HG03571 (cell line): ENCODE measurements around the gene VCX3A.
"Not testable (repeated sequence)": the region's sequence is repeated elsewhere in the genome, so short reads cannot be mapped to it uniquely, and the experiment has no call there.

ENCODE experiments used
- ATAC-seq: cut with Tn5 transposase; IDR thresholded peaks from one replicate; pipeline ENCODE4 v1.9.1; 2021; ENCODE audit not compliant: unreplicated experiment

VCX3A gene

DNA sequence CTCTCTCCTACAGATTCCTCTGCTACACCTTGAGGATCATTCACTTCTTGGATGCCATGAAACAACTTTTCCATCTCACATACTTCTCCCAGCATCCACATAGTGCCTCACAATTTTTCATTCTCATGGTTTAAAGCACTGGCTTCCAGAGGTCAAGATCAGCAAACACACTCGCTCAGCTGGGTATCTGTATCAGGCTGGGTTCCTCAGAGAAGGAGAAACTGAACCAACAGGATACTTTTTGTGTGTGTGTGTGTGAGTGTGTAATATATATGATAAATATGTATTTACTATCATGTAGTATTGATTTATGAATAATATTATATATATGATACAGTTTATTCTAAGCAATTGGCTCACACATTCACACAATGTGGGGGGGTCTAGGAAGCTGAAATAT lies at the start of gene VCX3A:
VCX3A (minus strand) TSS at position 101 of the 400 bp plus-strand sequence. CDS start 621 bp downstream, outside the sequence.
- not testable (repeated sequence) for ATAC-seq

DNA sequence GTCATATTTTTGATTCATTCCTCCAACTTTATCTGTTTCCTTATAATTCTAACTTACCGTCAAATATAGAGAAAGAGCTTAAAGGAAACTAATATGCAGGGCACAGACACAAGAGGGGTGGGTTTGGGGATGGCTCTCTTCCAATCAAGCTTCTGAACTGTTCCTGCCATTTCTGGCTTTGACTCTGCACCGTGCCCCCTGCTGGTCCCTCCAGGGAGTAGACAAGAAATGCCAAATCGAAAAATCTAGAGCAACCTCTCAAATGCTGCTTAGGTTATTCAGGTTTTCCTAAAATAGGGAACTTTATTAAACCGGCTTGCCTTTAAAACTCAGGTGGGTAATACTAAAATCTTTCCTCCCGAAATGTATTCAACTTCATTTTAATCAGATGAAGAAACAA lies 39.8 kb upstream of the VCX3A start:
- ATAC-seq = no peak

DNA sequence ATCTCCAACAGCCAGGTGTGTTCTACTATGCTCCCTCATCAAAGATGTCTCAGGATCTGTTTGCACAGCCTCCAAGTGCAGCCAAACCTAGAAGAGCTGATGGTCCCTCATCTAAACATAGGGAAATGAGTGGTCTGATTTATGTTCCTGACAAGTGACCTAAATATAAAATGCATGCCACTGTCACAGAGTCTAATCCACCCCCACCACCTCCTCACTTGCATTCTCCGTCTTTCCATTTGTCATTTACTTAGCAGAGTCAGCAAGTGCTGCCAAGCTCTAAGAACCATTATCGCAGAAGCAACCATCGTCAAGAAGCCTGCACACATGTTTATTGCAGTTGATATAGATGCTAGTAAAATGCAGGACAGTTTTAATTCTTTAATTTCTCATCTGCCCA lies 33.1 kb upstream of the VCX3A start:
- no peak for ATAC-seq

DNA sequence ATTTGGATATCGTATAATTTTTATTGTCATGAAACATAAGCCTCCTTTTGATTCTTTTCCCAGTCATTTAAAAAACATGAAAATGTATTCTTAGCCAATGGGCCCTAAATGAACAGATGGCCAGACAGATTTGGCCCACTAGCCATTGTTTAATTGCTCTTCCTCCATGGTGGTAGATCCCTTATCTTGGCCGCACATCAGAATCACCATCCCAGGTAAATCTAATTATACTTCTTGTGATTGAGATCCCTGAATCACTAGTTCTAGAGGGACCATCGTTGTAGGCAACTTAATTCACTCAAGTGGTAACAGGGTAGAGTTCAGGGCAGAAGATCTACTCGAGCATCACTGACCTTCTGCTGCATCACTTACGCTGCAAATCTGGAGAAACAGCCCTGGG lies 24.1 kb upstream of the VCX3A start:
- no peak for ATAC-seq

DNA sequence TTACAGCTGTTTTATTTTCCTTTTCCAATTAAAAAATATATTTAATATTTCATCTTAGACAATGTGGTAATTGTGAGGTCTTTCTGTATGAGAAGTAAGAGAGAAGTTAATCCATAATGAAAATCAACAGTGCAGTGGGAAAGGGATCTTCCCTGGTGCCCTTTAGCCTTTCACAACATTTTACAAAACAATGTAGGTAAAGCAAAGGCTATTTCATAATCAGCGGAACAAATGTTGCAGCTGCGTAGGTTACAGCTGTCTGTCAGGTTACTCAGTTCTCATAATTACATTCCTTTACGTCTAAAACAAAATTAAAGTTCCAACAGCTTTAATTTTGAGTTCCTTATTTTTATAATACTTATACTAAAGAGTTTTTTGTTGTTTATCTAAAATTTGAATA lies 22.8 kb upstream of the VCX3A start:
- ATAC-seq = no peak

DNA sequence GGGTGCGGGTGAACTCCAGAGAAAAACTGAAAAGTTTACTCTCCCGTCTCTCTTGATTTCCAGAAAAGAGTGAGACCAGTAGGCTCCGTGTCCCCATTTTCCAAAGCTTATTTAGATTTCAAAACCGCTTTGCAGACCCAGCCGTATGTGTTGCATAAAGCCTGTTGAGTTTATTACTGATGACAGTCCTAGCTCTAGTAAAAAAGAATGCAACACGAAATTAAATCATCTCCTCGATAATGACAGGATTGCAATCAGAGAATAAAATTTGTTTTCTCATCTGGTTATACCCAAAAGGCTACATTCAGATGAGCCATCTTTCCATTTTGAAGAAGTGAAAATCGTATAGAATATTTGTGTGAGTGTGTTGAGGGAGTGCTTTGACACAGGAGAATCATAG lies 16.1 kb upstream of the VCX3A start:
- ATAC-seq = no peak

DNA sequence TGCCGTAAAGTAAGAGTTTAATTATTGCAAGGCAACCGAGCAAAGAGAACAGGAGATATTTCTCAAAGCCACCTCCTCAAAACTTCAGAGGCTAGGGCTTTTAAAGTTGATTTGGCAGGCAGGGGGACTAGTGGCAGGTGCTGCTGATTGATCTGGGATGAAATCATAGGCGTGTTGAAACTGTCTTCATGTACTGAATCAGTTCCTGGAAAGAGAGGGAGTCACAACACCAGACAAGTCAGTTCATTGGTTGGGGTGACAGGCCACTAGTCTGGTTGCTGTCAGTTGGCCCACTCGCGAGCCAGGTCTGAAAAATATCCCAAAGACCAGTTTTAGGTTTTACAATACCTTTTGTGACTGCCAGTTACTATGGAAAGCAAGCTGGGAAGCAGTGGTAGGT lies 10.8 kb upstream of the VCX3A start:
- ATAC-seq = no peak

DNA sequence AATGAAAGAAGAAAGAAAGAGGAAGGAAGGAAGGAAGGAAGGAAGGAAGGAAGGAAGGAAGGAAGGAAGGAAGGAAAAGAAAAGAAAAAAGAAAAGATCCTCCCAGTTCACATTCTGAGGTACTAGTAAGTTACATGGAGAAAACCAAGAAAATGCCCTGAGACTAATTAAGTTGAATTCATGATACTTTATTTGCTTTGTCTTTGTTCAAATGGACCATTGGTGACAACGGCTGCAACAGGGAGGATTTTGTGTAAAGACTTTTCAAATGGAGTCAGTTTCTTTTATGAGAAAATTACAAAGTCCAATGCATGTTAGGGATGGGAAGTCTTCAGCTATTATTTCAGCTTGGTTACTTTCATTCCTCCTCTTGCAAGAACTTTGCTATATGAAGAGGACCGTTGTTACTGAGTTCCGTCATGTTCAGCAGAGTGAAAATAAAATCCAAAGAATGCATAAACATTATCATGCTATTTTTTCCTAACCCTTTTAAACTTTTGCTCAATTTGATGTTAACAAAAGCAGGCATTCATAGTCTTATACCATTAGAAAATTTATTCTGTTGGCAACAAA lies 8.3 kb downstream of the VCX3A start:
- ATAC-seq = no peak

DNA sequence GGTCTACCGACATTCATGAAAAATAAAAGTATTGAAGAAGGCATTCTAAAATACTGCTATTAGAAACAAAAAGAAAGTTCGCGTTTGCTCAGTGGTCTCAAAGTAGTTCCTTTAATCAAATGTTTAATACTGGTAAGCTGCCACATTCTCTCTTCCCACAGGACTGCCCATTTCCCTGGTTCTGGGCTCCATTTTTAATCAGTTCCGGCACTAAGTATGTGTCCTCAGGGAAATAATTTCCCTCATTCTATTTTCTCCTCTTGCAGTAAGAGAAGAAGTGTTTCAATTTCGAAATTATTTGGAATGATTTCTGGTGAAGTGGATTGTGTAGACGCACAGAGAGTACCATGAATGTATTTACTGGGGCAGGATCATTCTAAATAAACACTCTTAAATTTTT lies 17.5 kb downstream of the VCX3A start:
- no peak for ATAC-seq

DNA sequence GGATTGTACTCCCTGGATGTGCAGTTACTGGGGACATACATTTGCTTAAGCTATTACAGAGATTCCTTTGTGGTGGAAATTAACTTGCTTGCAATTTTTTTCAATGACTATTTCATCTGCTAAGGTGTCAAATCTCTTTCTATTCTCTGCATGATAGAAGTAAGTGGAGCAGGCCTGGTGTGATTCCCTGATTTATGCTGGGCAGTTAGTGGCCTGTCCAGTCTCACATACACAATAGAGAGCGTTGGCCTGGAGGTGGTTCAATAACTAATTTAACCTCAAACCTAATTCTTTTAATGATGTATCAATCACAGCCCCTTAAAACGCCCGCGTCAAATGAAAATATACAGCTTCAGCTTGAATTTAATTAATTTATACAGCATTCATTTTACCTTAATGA lies 28.5 kb downstream of the VCX3A start:
- ATAC-seq = no peak

DNA sequence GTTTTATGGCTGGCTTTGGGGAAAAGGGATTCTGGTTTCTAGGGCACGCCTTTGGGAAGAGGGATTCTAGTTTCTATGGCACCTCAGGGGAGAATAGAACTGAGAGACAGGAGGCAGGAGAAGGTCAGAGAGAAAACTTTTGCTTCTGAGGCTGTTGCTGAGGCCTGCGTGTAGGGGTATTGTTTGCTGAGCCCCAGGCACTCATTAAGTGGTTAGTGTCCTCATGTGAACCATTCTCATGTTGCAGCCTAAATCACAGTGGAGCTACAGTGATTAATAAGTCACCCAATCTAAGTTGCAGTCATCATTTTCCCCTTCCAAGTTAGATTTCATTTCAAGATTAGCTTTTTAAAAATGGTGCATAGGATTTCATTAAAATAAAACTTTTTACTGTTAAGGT lies 29.0 kb downstream of the VCX3A start:
- no peak for ATAC-seq

DNA sequence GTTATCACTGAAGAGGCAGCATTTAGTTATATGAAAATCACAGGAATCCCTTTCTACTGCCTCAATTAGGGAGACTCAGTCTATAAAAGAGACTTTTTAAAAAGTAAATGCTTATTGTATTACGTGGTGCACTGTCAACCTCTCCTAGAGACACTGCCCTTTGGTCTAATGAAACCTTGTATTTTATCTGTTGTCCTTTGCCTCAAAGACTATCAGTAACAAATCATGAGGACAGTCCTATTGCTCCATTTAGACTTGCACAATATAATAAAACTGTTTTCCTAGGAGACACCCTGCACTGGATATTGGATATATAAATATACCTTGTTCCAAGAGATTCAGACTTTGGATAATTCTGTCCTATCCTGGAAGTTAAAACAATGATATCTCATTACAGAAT lies 34.2 kb downstream of the VCX3A start:
- no peak for ATAC-seq

DNA sequence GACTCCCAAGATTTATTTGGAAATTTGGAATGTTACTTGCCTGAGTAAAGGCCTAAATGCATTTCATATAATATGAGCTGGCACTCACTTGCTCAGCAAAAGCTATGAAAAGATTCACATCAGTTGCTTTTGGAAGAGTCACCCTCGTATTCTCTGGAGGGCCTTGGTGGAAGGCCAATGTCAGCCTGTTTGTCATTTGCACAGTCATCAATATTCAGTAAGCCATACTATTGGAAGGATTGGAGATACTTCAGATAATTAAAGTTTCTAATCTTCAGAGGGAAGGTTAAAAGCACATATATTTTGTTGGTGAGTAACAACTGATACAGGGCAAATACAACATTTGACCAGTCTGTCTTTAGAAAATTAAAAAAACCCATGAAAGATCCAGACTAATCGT lies 36.6 kb downstream of the VCX3A start:
- no peak for ATAC-seq
